T-helper 1 cell treated with Interleukin-12 subunit alpha and Interleukin-12 subunit beta and Interleukin-4 antibody, amounts not matched to agents 30 μg/mL and 1 μg/mL, for 36 hours (primary cell): ENCODE measurements around the gene HMGXB3.
"Not testable (repeated sequence)": the region's sequence is repeated elsewhere in the genome, so short reads cannot be mapped to it uniquely, and the experiment has no call there.

Source experiments
- H3K27ac Mint-ChIP-seq: one replicate; pipeline ENCODE4 v1.8.0; 2021; ENCODE audit warnings: mild to moderate bottlenecking, mixed read lengths
- H3K27me3 Mint-ChIP-seq: one replicate; pipeline ENCODE4 v1.8.0; 2021; ENCODE audit warnings: low read depth, mixed read lengths
- H3K36me3 Mint-ChIP-seq: one replicate; pipeline ENCODE4 v1.8.0; 2021; ENCODE audit warnings: low read depth, mixed read lengths
- H3K4me1 Mint-ChIP-seq: one replicate; pipeline ENCODE4 v1.8.0; 2021; ENCODE audit warnings: low read depth, mixed read lengths
- H3K4me3 Mint-ChIP-seq: one replicate; pipeline ENCODE4 v1.8.0; 2021; ENCODE audit warnings: mild to moderate bottlenecking, moderate library complexity, mixed read lengths
- H3K9me3 Mint-ChIP-seq: one replicate; pipeline ENCODE4 v1.8.0; 2021; ENCODE audit warnings: mixed read lengths

HMGXB3 gene

GRCh38 chr5:150081541-150082283, 81.2 kb downstream of the HMGXB3 start:
- no peak overlapping the region for H3K4me3 Mint-ChIP-seq
- H3K27me3 Mint-ChIP-seq = peaks cover 15% of the 10 kb centered on the region
- H3K36me3 Mint-ChIP-seq = no peaks in the 10 kb centered on the region
- H3K4me1 Mint-ChIP-seq = no peaks in the 10 kb centered on the region
- no peak overlapping the region for H3K27ac Mint-ChIP-seq
- H3K9me3 Mint-ChIP-seq = no peaks in the 10 kb centered on the region

DNA sequence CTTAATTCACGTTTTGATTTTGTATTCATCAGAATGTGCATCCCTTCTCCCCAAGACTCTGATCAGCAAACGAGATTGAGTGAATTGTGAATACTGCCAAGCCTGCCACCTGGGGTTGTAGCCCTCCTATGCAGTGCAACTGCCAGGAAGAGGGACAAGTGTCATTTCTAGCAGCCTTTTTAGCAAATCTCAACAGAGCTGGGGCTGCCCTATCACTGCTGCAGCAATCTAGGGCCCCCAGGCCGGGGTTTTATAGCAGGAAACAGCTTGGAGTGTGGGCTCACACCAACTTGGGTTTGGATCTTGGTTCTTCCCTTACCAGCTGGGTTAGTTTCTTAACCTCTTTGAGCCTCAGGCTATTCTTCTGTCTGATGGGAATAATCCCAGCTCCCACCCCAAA, 81.8 kb downstream of the HMGXB3 start:
- Mint-ChIP-seq H3K27me3 (peaks cover 21% of the 10 kb centered on the region), H3K4me3 (no peak overlapping the region), H3K36me3 (no peaks in the 10 kb centered on the region), H3K4me1 (no peaks in the 10 kb centered on the region), H3K9me3 (no peaks in the 10 kb centered on the region), H3K27ac (no peak overlapping the region)

GRCh38 chr5:150082889-150083288, 82.3 kb downstream of the HMGXB3 start:
- Mint-ChIP-seq H3K27me3 (peaks cover 26% of the 10 kb centered on the region), H3K27ac (no peak overlapping the region), H3K4me3 (no peak overlapping the region), H3K36me3 (no peaks in the 10 kb centered on the region), H3K9me3 (no peaks in the 10 kb centered on the region), H3K4me1 (no peaks in the 10 kb centered on the region)

DNA sequence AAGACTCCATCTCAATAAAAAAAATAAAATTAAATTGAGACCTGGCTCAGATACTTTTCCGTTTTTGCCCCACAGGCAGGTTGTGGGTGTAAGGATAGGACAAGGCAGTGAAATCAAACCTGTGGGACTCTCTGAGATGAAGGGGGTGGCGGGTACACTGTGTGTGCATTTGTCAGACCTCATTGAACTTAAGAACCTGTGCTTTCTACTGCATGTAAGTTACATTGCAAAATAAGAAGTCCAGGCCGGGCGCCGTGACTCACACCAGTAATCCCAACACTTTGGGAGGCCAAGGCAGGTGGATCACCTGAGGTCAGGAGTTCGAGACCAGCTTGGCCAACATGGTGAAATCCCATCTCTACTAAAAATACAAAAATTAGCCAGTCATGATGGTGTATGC, 84.2 kb downstream of the HMGXB3 start:
- not testable (repeated sequence) for H3K27ac Mint-ChIP-seq, H3K9me3 Mint-ChIP-seq, H3K4me1 Mint-ChIP-seq, H3K4me3 Mint-ChIP-seq, H3K36me3 Mint-ChIP-seq
- H3K27me3 Mint-ChIP-seq = peaks cover 42% of the 10 kb centered on the region

DNA sequence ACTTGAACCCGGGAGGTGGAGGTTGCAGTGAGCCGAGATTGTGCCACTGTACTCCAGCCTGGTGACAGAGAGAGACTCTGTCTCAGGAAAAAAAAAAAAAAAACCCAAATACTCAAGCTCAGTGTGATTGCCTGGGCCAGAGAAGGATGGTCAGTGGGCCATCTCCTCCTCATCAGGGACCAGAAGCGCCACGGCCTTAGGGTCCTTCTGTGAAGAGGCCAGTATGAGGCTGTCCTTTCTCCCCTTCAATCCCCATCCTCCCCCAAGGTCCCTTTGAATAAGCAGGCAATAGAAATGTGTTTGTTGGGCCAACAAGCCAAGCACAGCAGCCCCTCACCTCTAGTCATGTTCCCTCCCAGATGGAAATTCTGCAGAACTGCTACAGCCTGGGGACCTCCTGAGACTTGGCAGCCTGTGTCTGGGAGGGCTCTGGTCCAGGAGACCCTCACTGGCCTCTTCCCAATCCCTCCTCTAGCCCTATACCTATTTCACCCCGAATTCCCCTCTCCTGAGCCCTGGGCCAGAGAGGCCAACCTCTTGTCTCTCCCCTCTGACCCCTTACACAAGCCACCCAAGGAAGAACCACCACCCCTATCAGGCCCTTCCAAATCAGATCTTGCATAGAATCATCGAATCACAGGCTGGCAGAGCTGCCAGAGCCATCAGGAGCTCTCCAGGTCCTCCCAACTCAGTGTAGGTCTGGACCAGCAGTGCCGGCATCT, 84.8 kb downstream of the HMGXB3 start:
- Mint-ChIP-seq H3K4me1 (no peaks in the 10 kb centered on the region), H3K4me3 (no peak overlapping the region), H3K27me3 (peaks cover 43% of the 10 kb centered on the region), H3K27ac (no peak overlapping the region), H3K36me3 (no peaks in the 10 kb centered on the region), H3K9me3 (no peaks in the 10 kb centered on the region)

DNA sequence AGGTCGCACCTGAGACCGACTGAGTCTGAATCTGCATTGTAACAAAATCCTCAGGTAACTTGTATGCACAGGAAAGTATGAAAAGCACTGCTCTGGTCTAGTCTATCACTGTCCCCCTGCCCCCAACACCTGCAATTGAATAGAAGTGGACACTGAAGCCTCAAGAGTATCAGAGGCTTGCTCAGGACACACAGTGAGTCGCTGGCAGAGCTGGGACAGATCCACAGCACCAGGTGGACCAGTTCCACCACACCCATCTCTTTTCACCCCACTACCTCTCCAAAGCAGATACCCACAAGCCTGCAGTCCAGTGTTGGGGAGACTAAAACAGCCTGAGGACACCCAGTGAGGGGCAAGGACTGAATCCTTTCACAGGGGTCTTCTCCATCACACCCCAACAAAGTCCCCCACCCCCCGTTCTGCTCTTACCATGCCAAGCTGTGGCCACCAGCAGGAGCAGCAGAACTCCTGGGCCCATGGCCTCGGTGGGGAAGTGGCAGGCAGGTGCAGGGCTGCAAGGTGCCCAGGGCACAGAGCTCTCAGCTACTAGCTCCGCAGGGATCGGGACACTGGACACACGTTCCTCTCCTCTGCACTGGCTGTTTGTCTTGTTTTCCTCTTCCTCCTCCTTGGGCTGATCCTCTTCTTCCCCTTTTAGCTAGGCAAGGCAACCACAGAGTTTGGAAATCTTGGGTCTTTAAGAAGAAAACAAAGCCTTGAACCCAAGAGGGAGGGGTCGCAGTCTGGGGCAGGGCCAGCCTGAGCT, 85.6 kb downstream of the HMGXB3 start, which contains the start of gene CSF1R:
Gene CSF1R, minus strand, starts transcription at position 605 of the 766 bp plus-strand sequence. Its CDS starts 127 bp downstream, at position 478.
- no peaks in the 10 kb centered on the region for H3K9me3 Mint-ChIP-seq
- no peak within 1 kb of the TSS for H3K27ac Mint-ChIP-seq
- no peaks in the 10 kb centered on the region for H3K4me1 Mint-ChIP-seq
- no peaks in the 10 kb centered on the region for H3K36me3 Mint-ChIP-seq
- no peak within 1 kb of the TSS for H3K4me3 Mint-ChIP-seq
- peaks cover 50% of the 10 kb centered on the region for H3K27me3 Mint-ChIP-seq

- H3K4me1 Mint-ChIP-seq = peaks cover 3% of the 10 kb centered on the region
- no peaks in the 10 kb centered on the region for H3K9me3 Mint-ChIP-seq
- peaks cover 61% of the 10 kb centered on the region for H3K27me3 Mint-ChIP-seq
- H3K36me3 Mint-ChIP-seq = no peaks in the 10 kb centered on the region
- H3K4me3 Mint-ChIP-seq = no peak overlapping the region
- H3K27ac Mint-ChIP-seq = no peak overlapping the region
Measured at GRCh38 chr5:150092159-150092787, 91.7 kb downstream of the HMGXB3 start.

DNA sequence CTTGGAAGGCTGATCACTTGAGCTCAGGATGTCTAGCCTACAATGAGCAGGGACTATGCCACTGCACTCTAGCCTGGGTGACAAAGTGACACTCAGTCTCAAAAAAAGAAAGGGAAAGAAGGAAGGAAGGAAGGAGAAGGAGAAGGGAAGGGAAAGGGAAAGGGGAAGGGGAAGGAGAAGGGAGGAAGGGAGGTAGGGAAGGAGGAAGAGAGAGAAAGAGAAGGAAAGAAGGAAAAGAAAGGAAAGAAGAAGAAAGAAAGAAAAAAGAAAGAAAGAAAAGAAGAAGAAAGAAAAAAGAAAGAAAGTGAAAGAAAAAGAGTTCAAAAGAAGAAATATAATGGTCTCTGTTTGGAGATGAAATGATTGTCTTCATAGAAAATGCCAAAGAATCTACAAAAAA, 96.6 kb downstream of the HMGXB3 start:
- Mint-ChIP-seq H3K27ac (no peak overlapping the region), H3K36me3 (no peaks in the 10 kb centered on the region), H3K9me3 (no peaks in the 10 kb centered on the region), H3K4me1 (peaks cover 3% of the 10 kb centered on the region), H3K27me3 (peaks cover 31% of the 10 kb centered on the region), H3K4me3 (no peak overlapping the region)

DNA sequence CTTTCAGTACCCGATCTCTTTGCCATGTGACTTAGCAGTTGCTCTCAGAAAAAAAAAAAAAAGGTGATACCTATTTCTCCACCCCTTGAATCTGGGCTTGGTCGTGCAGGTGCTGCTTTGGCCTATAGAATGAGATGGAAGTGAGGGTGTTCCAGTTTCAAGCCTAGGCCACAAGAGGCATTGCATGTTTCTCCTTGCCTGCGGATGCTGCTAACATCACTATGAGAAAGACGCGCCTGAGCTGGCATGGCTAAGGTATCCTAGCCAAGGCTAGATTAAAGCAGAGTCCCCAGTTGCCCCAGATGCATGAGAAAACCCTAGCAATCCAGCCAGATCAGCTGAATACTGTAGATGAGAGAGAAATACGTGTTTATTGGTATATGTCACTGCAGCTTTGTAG, 100.5 kb downstream of the HMGXB3 start:
- peaks cover 13% of the 10 kb centered on the region for H3K27me3 Mint-ChIP-seq
- no peak overlapping the region for H3K4me3 Mint-ChIP-seq
- no peak overlapping the region for H3K27ac Mint-ChIP-seq
- no peaks in the 10 kb centered on the region for H3K4me1 Mint-ChIP-seq
- no peaks in the 10 kb centered on the region for H3K9me3 Mint-ChIP-seq
- H3K36me3 Mint-ChIP-seq = no peaks in the 10 kb centered on the region
